ENCODE results near the gene ARHGAP6. TPM values are rescaled to one million over a fixed set of nuclear protein-coding genes. Genes with fewer than 3 reads are reported as not detected.

The ARHGAP6 gene
- total and polyA plus RNA-seq, 4 donors = 3.8 to 5.8 (median 4.2) TPM

DNA sequence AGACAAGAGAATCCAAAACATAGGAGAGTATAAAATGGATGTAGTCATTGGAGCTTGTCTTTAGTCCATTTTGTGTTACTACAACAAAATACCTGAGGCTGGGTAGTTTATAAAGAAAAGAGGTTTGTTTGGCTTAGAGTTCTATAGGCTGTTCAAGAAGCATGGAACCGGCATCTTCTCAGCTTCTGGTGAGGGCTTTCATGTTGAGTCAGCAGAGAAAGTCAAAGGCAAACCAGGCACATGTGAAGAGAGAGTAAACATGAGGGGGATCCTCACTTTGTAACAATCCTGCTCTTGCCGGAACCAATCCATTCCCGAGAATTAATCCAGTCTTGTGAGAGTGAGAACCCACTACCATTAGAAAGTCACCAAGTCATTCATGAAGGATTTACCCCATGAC lies 562.7 kb downstream of the ARHGAP6 start:
- Histone ChIP-seq H3K4me1 (ENCODE audit: control insufficient read depth, insufficient read depth, low read length) (no peaks in the 10 kb centered on the region), H3K36me3 (ENCODE audit: control insufficient read depth, insufficient read depth, low read length) (no peaks in the 10 kb centered on the region), H3K4me3 (ENCODE audit: low read depth, low read length) (no peak overlapping the region), H3K27me3 (ENCODE audit: control insufficient read depth, insufficient read depth, low read length) (no peaks in the 10 kb centered on the region), H3K9me3 (ENCODE audit: control insufficient read depth, insufficient read depth, low read length) (no peaks in the 10 kb centered on the region), H3K27ac (ENCODE audit: low read depth, low read length) (no peak overlapping the region)
- DNase-seq (ENCODE audit: low read depth in 4 of 6, low spot score in 6 of 6) = no peak
- WGBS (ENCODE audit: insufficient coverage) = 78% methylated on average over 3 of the region's 3 CpGs

DNA sequence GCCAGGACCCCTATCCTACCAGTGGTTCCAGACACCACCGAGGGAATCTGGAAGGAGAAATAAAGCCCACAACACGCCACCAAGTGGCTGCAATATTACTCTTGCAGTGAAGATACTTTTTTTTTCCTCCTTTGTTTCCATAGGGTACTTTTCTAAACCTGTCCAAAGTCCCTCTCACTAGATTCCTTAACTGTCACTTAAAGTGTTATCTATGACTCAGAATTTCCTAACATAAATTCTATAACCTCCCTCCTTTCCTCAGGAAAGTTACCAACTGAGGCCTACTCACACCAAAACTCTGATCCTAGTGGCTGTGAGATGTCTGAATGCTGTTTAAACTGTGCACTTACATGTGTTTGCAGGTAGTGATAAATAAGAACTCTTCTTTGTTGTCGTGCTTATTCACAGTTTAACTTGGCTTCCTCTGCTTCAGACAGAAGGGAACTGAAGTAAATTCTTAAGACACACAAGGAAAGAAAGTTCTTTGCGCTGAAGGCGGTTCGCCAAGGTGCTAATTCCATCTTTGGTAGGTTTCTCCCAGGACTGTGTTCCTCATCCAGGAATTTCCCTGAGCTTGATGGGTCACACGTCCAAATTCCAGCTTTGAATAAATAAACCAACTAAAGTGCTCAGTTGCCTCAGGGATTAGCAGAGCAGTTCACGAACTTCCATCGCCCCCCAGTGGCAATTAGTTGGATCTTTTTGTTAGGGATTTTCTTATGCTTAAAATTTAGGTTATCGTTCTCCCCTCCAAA lies 565.3 kb downstream of the ARHGAP6 start:
- H3K9me3 ChIP-seq (ENCODE audit: control insufficient read depth, insufficient read depth, low read length) = no peaks in the 10 kb centered on the region
- 44% methylated on average over 4 of the region's 10 CpGs for WGBS (ENCODE audit: insufficient coverage)
- peak in 4 of 6 donors; percentile 13 to 78 (median 46) for DNase-seq (ENCODE audit: low read depth in 4 of 6, low spot score in 6 of 6)
- no peaks in the 10 kb centered on the region for H3K27me3 ChIP-seq (ENCODE audit: control insufficient read depth, insufficient read depth, low read length)
- H3K4me1 ChIP-seq (ENCODE audit: control insufficient read depth, insufficient read depth, low read length) = no peaks in the 10 kb centered on the region
- no peaks in the 10 kb centered on the region for H3K36me3 ChIP-seq (ENCODE audit: control insufficient read depth, insufficient read depth, low read length)
- no peak overlapping the region for H3K4me3 ChIP-seq (ENCODE audit: low read depth, low read length)
- H3K27ac ChIP-seq (ENCODE audit: low read depth, low read length) = no peak overlapping the region

DNA sequence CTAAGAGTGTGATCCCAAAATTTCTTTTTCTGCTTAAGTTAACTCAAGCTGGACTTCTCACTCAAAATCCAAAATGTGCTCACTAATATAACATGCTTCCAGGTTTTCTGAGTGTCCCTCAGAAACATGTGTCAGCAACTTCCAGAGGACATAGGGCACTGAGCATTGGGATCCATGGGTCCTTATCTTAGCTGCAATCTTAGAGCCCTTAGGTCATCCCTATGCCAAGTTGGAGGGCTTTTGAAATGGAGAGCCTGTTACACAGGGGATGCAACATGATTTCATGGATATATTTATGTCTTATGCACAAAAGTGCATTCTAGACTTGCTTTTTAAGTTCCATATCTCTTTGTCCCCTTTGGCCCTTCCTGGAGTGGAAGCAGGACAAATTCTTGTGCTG lies 566.3 kb downstream of the ARHGAP6 start:
- H3K4me1 ChIP-seq (ENCODE audit: control insufficient read depth, insufficient read depth, low read length) = no peaks in the 10 kb centered on the region
- no peak overlapping the region for H3K27ac ChIP-seq (ENCODE audit: low read depth, low read length)
- H3K4me3 ChIP-seq (ENCODE audit: low read depth, low read length) = no peak overlapping the region
- H3K36me3 ChIP-seq (ENCODE audit: control insufficient read depth, insufficient read depth, low read length) = no peaks in the 10 kb centered on the region
- DNase-seq (ENCODE audit: low read depth in 4 of 6, low spot score in 6 of 6) = no peak
- H3K9me3 ChIP-seq (ENCODE audit: control insufficient read depth, insufficient read depth, low read length) = no peaks in the 10 kb centered on the region
- H3K27me3 ChIP-seq (ENCODE audit: control insufficient read depth, insufficient read depth, low read length) = no peaks in the 10 kb centered on the region

DNA sequence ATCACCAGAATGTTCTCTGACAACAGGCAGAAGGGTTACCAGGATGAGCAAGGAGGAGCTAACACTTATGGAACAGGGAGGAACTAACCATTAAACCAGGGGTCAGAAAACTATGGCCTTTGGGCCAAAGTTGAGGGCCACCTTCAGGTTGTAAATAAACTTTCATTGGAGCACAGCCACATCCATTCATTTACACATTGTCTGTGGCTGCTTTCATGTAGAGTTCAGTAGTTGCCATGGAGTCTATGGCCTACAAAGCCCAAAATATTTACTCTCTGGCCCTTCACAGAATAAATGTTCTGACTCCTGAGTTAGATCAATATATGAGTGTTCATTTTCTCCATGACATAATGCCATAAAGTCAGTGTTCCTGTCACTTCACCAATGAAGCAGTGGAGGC lies 567.8 kb downstream of the ARHGAP6 start:
- H3K4me1 ChIP-seq (ENCODE audit: control insufficient read depth, insufficient read depth, low read length) = no peaks in the 10 kb centered on the region
- H3K27me3 ChIP-seq (ENCODE audit: control insufficient read depth, insufficient read depth, low read length) = no peaks in the 10 kb centered on the region
- H3K4me3 ChIP-seq (ENCODE audit: low read depth, low read length) = no peak overlapping the region
- H3K9me3 ChIP-seq (ENCODE audit: control insufficient read depth, insufficient read depth, low read length) = no peaks in the 10 kb centered on the region
- DNase-seq (ENCODE audit: low read depth in 4 of 6, low spot score in 6 of 6) = no peak
- no peaks in the 10 kb centered on the region for H3K36me3 ChIP-seq (ENCODE audit: control insufficient read depth, insufficient read depth, low read length)
- no peak overlapping the region for H3K27ac ChIP-seq (ENCODE audit: low read depth, low read length)

DNA sequence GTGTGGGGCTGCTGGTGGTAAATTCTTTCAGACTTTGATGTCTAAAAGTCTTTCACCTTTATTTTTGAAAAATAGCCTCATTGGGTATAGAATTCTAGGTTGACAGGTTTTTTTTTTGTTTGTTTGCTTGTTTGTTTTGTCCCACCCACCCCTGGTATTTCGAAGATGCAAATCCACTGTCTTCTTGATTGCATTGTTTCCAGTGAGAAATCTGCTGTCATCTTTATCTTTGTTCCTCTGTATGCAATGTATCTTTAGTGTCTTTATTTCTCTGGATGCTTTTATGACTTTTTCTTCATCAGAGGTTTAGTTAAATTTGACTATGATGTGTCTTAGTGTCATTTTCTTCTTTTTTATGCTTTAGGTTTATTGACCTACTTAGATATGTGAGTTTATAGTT lies 575.9 kb downstream of the ARHGAP6 start:
- no peak for DNase-seq (ENCODE audit: low read depth in 4 of 6, low spot score in 6 of 6)
- Histone ChIP-seq H3K4me3 (ENCODE audit: low read depth, low read length) (no peak overlapping the region), H3K27me3 (ENCODE audit: control insufficient read depth, insufficient read depth, low read length) (no peaks in the 10 kb centered on the region), H3K9me3 (ENCODE audit: control insufficient read depth, insufficient read depth, low read length) (no peaks in the 10 kb centered on the region), H3K27ac (ENCODE audit: low read depth, low read length) (no peak overlapping the region), H3K4me1 (ENCODE audit: control insufficient read depth, insufficient read depth, low read length) (no peaks in the 10 kb centered on the region), H3K36me3 (ENCODE audit: control insufficient read depth, insufficient read depth, low read length) (no peaks in the 10 kb centered on the region)
- no CpG with 5 or more reads among the region's 1 CpG for WGBS (ENCODE audit: insufficient coverage)

Small RNA genes lying within 50 kb of the gene (small RNA-seq; reads per million reads assigned to genes)
- not detected for gene MIR548AX (ENCODE audit: low replicate concordance)
- gene RF00019 (ENCODE audit: low replicate concordance) = not detected
- gene RF02271 (ENCODE audit: low replicate concordance) = not detected

Other genes with a start within 250 kb of the ARHGAP6 start
- 10 to 100 TPM; 22.7 to 27.1 TPM for gene MSL3, start 92.3 kb upstream of the ARHGAP6 start, total RNA-seq
- 10 to 100 TPM; 34.1 to 46.5 TPM for gene MSL3, start 92.3 kb upstream of the ARHGAP6 start, polyA plus RNA-seq (ENCODE audit: insufficient read length in 2 of 2)

All from spinal cord (tissue), 10 donors.